Measurements from ENCODE around the gene FBXL19. TPM values are rescaled to one million over a fixed set of nuclear protein-coding genes. Genes with fewer than 3 reads are reported as not detected.

Gene FBXL19
- total and polyA plus RNA-seq, 2 of the 13 experiments (the other 11 are each of a cell fraction or from before 2014, with no cell fraction given), result 6.0 to 13.7 TPM

- TF ChIP-seq POGK (CRISPR knock-in tag; conservative IDR thresholded peaks at IDR 0.05), result no peak
- TF ChIP-seq ZFP82 (CRISPR knock-in tag; IDR thresholded peaks at IDR 0.05; ENCODE audit: borderline replicate concordance), result no peak; the same call in 1 of the 2 replicates
- no peak for TF ChIP-seq EEA1 (CRISPR knock-in tag; IDR thresholded peaks at IDR 0.05; ENCODE audit: borderline replicate concordance)
- TF ChIP-seq ZBTB42 (CRISPR knock-in tag; IDR thresholded peaks at IDR 0.05), result no peak
- no peak for TF ChIP-seq SOX5 (CRISPR knock-in tag; IDR thresholded peaks at IDR 0.05; ENCODE audit: borderline replicate concordance)
- TF ChIP-seq ZNF224 (CRISPR knock-in tag; IDR thresholded peaks at IDR 0.05), result no peak
- TF ChIP-seq HIVEP1 (CRISPR knock-in tag; IDR thresholded peaks at IDR 0.05), result peak; percentile 70; the same call in 1 of the 2 replicates
- TF ChIP-seq EP300 (IDR thresholded peaks at IDR 0.05; ENCODE audit: low read depth in 2 of 2, low read length in 2 of 2), result 0 out of 4 replicates have a peak, but pooled peaks of 1 of the 2 experiments have one; percentile 35
- TF ChIP-seq EP300 (CRISPR knock-in tag; IDR thresholded peaks at IDR 0.05; ENCODE audit: borderline replicate concordance), result no peak
- no peak for TF ChIP-seq SP1 (IDR thresholded peaks at IDR 0.05)
- peak; percentile 63; the same call in 1 of the 2 replicates for TF ChIP-seq SP1 (CRISPR knock-in tag; IDR thresholded peaks at IDR 0.05)
- TF ChIP-seq SRY (CRISPR knock-in tag; IDR thresholded peaks at IDR 0.05), result 0 out of 2 replicates have a peak, but pooled peaks have one; percentile 50
- peak; percentile 68 for TF ChIP-seq PHF8 (CRISPR knock-in tag; IDR thresholded peaks at IDR 0.05)
- no peak for TF ChIP-seq ZNF451 (CRISPR knock-in tag; IDR thresholded peaks at IDR 0.05)
- peak; percentile 67; the same call in 1 of the 2 replicates for TF ChIP-seq THAP7 (CRISPR knock-in tag; IDR thresholded peaks at IDR 0.05)
- no peak; the same call in 1 of the 2 replicates for TF ChIP-seq ZNF83 (CRISPR knock-in tag; IDR thresholded peaks at IDR 0.05; ENCODE audit: borderline replicate concordance)
- TF ChIP-seq YY1 (IDR thresholded peaks at IDR 0.05; ENCODE audit: insufficient read depth, insufficient replicate concordance, low read depth, low read length), result no peak
- TF ChIP-seq PHF21A (CRISPR knock-in tag; IDR thresholded peaks at IDR 0.05), result peak; percentile 80
- TF ChIP-seq BCL3 (CRISPR knock-in tag; IDR thresholded peaks at IDR 0.05), result peak; percentile 40; the same call in 1 of the 2 replicates
- TF ChIP-seq TAF15 (IDR thresholded peaks at IDR 0.05; ENCODE audit: low read depth, low read length, poor library complexity, severe bottlenecking), result peak; percentile 84
- TF ChIP-seq ZNF501 (CRISPR knock-in tag; IDR thresholded peaks at IDR 0.05), result 0 out of 2 replicates have a peak, but pooled peaks have one; percentile 22
- TF ChIP-seq HOMEZ (CRISPR knock-in tag; IDR thresholded peaks at IDR 0.05; ENCODE audit: low read depth), result no peak
- TF ChIP-seq ZNF275 (CRISPR knock-in tag; IDR thresholded peaks at IDR 0.05; ENCODE audit: borderline replicate concordance), result no peak
- no peak for TF ChIP-seq ZNF678 (CRISPR knock-in tag; IDR thresholded peaks at IDR 0.05)
Observed at GRCh38 chr16:30896261-30896888, 27.0 kb upstream of the FBXL19 start, which contains the start of gene CTF1 (continued).

Measured in HepG2 (cell line).